Neural crest cell (in vitro differentiated cells): ENCODE data around the gene PLXDC2. TPM values are rescaled to one million over a fixed set of nuclear protein-coding genes. Genes with fewer than 3 reads are reported as not detected.
"Not testable (repeated sequence)": the region's sequence is repeated elsewhere in the genome, so short reads cannot be mapped to it uniquely, and the experiment has no call there.

Experiments
- DNase-seq: peaks from one replicate; pipeline ENCODE4 v3.0.0; 2021; ENCODE audit warnings: low read depth, mixed read lengths, low spot score
- H3K27ac Mint-ChIP-seq: one replicate; pipeline ENCODE4 v1.8.0; 2021; ENCODE audit warnings: mild to moderate bottlenecking, mixed read lengths; ENCODE audit not compliant: unreplicated experiment
- H3K27me3 Mint-ChIP-seq: 2 replicates; pipeline ENCODE4 v1.8.0; 2021; ENCODE audit warnings: low read depth, mild to moderate bottlenecking, mixed read lengths
- H3K36me3 Mint-ChIP-seq: 2 replicates; pipeline ENCODE4 v1.8.0; 2021; ENCODE audit warnings: low read depth, mild to moderate bottlenecking, mixed read lengths
- H3K4me1 Mint-ChIP-seq: 2 replicates; pipeline ENCODE4 v1.8.0; 2021; ENCODE audit warnings: mixed read lengths
- H3K4me3 Mint-ChIP-seq: one replicate; pipeline ENCODE4 v1.8.0; 2021; ENCODE audit warnings: mild to moderate bottlenecking, mixed read lengths
- H3K9me3 Mint-ChIP-seq: 2 replicates; pipeline ENCODE4 v1.8.0; 2021; ENCODE audit warnings: mixed read lengths
- long read RNA-seq: library from polyadenylated mRNA; unstranded; transcript quantifications from one replicate; pipeline ENCODE4 v2.0.0, GENCODE V29; 2020
- total RNA-seq: library from RNA; stranded (reverse); gene quantifications from 2 replicates; pipeline ENCODE4 v1.2.1, GENCODE V29; 2021
- TF ChIP-seq, protein P1 (sequence below): fragments of 200-600 bp; sonication (generic); conservative IDR thresholded peaks from 2 replicates; pipeline ENCODE4 v1.5.0; 2021; ENCODE audit warnings: antibody characterized with exemption, mild to moderate bottlenecking

PLXDC2 gene
- total RNA-seq = 4.0 and 4.1 TPM in 2 replicates
- long read RNA-seq, full-length matches to known transcripts = 1 of 1 reads
- long read RNA-seq, partial matches to known transcripts = 0 of 1 reads
- long read RNA-seq, other reads (novel, unspliced or antisense) = 0 of 1 reads

DNA sequence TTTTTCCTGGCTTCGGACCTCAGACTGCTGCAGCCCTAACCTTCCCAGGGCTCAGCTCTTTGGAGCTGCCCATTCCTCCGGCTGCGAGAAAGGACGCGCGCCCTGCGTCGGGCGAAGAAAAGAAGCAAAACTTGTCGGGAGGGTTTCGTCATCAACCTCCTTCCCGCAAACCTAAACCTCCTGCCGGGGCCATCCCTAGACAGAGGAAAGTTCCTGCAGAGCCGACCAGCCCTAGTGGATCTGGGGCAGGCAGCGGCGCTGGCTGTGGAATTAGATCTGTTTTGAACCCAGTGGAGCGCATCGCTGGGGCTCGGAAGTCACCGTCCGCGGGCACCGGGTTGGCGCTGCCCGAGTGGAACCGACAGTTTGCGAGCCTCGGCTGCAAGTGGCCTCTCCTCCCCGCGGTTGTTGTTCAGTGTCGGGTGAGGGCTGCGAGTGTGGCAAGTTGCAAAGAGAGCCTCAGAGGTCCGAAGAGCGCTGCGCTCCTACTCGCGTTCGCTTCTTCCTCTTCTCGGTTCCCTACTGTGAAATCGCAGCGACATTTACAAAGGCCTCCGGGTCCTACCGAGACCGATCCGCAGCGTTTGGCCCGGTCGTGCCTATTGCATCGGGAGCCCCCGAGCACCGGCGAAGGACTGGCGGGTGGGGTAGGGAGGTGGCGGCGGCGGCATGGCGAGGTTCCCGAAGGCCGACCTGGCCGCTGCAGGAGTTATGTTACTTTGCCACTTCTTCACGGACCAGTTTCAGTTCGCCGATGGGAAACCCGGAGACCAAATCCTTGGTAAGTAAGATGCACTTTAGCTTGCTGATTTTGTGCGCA, at the start of gene PLXDC2:
Gene PLXDC2 (plus strand): TSS at position 22 of the 820 bp plus-strand sequence.
- peak; percentile 40 for DNase-seq
- H3K36me3 Mint-ChIP-seq = no peaks in the 10 kb centered on the region
- H3K27me3 Mint-ChIP-seq = peaks cover 71% of the 10 kb centered on the region
- H3K27ac Mint-ChIP-seq = peak within 1 kb of the TSS; percentile 91
- peaks cover 25% of the 10 kb centered on the region for H3K4me1 Mint-ChIP-seq
- peak within 1 kb of the TSS; percentile 96 for H3K4me3 Mint-ChIP-seq
- no peaks in the 10 kb centered on the region for H3K9me3 Mint-ChIP-seq
- TF ChIP-seq, protein P1, sequence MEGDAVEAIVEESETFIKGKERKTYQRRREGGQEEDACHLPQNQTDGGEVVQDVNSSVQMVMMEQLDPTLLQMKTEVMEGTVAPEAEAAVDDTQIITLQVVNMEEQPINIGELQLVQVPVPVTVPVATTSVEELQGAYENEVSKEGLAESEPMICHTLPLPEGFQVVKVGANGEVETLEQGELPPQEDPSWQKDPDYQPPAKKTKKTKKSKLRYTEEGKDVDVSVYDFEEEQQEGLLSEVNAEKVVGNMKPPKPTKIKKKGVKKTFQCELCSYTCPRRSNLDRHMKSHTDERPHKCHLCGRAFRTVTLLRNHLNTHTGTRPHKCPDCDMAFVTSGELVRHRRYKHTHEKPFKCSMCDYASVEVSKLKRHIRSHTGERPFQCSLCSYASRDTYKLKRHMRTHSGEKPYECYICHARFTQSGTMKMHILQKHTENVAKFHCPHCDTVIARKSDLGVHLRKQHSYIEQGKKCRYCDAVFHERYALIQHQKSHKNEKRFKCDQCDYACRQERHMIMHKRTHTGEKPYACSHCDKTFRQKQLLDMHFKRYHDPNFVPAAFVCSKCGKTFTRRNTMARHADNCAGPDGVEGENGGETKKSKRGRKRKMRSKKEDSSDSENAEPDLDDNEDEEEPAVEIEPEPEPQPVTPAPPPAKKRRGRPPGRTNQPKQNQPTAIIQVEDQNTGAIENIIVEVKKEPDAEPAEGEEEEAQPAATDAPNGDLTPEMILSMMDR = no peak

DNA sequence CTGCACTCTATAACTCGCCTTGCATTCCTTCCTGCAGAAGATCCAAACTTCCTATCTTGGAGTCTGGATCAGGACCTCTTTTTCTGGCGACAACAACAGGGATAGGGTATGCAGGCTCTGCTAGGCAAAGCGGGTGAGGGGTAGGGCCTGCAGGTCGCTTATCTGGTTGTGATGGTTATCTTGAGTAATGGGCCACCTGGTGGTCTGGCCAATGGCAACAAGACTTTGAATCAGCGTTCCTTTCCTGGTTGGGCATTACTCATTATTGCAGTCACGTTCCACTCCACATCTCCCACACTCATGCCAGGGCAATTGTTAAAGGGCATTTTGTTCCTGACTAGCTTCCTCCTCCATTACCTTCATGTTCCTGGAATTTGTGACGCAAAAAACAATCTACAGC, 48.4 kb upstream of the PLXDC2 start:
- Mint-ChIP-seq H3K4me3 (no peak overlapping the region), H3K9me3 (peaks cover 1% of the 10 kb centered on the region), H3K36me3 (no peaks in the 10 kb centered on the region), H3K4me1 (no peaks in the 10 kb centered on the region), H3K27ac (no peak overlapping the region), H3K27me3 (no peaks in the 10 kb centered on the region)
- TF ChIP-seq, protein P1 = no peak
- DNase-seq = no peak

DNA sequence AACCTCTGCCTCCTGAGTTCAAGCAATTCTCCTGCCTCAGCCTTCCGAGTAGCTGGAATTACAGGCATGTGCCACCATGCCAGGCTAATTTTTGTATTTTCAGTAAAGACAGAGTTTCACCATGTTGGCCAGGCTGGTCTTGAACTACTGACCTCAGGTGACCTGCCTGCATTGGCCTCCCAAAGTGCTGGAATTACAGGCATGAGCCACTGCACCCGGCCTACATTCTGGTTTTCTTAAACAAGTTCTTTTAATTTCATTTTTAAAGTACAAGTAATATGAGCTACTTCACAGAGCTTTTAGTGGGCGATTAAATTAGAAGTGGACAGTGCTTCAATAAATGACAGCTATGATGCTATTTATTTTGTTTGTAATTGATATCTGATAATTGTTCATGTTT, 46.4 kb upstream of the PLXDC2 start:
- not testable (repeated sequence) for H3K36me3 Mint-ChIP-seq, DNase-seq, H3K4me3 Mint-ChIP-seq, H3K27me3 Mint-ChIP-seq, H3K9me3 Mint-ChIP-seq, H3K27ac Mint-ChIP-seq, H3K4me1 Mint-ChIP-seq

DNA sequence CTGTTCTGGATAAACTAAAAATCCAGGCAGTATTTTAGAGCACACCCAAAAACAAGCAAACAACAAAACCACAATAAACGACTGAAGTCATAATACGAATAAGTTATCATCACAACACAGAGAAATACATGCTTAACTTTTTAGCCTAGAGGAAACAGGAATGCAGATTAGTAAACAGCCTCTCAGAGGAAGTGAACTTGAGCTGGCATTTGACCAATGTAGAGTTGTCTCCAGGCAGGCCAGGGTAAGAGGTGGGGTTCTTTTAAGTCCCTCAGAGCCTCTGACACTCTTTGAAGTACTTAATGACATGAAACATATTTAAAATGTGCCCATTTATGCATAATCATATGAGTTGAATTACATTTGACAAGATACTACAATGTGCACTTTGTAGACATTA, 43.3 kb upstream of the PLXDC2 start:
- no peak overlapping the region for H3K4me3 Mint-ChIP-seq
- H3K9me3 Mint-ChIP-seq = peaks cover 2% of the 10 kb centered on the region
- no peak overlapping the region for H3K27ac Mint-ChIP-seq
- no peaks in the 10 kb centered on the region for H3K36me3 Mint-ChIP-seq
- H3K27me3 Mint-ChIP-seq = no peaks in the 10 kb centered on the region
- TF ChIP-seq, protein P1 = no peak
- no peak for DNase-seq
- H3K4me1 Mint-ChIP-seq = no peaks in the 10 kb centered on the region

DNA sequence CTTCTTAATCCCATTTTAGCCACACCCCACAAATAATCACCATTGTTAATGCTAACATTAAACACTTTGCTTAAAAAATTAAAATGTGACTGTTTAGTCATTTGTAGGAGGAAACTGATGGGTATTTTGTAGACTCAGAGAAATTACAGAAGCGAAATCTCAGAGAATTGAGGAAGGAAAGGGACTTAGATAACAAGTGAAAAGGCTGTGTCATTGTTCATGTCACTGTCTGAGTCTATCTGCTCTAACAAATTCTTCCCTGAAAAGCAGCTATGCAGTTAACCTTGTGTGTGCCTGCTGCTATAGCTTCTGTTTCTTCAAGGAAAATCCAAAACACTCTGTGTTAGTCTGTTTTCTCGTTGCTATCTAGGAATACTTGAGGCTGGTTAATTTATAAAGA, 40.9 kb upstream of the PLXDC2 start:
- H3K4me1 Mint-ChIP-seq = no peaks in the 10 kb centered on the region
- no peak overlapping the region for H3K4me3 Mint-ChIP-seq

DNA sequence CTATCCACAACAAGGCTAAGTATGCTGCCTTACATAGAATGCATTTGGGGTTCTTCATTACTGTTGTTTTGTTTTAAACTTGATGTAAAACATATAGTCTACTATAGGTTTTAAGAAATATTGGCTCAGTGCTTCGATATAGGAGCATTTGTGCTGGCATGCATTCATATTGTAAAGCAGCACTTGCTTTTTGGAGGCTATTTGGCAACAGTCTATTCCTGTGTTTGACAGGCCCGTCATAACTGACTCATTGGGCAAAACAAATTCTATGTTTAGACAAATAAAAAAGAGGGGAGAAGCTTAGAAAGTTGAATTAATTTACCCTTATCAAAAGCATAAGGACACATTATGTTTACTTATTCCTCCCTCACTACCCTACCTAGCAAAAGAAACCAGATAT, 38.4 kb upstream of the PLXDC2 start:
- no peaks in the 10 kb centered on the region for H3K4me1 Mint-ChIP-seq
- H3K36me3 Mint-ChIP-seq = no peaks in the 10 kb centered on the region
- no peak overlapping the region for H3K27ac Mint-ChIP-seq
- peaks cover 2% of the 10 kb centered on the region for H3K9me3 Mint-ChIP-seq
- H3K27me3 Mint-ChIP-seq = no peaks in the 10 kb centered on the region
- no peak for DNase-seq
- H3K4me3 Mint-ChIP-seq = no peak overlapping the region
- TF ChIP-seq, protein P1 = no peak

More for the DNA sequence above, 40.9 kb upstream of the PLXDC2 start:
- no peaks in the 10 kb centered on the region for H3K36me3 Mint-ChIP-seq
- TF ChIP-seq, protein P1 = no peak
- no peaks in the 10 kb centered on the region for H3K27me3 Mint-ChIP-seq
- H3K9me3 Mint-ChIP-seq = peaks cover 2% of the 10 kb centered on the region
- no peak for DNase-seq
- H3K27ac Mint-ChIP-seq = no peak overlapping the region
